Measurements from ENCODE around the gene TTLL9.

The TTLL9 gene

DNA sequence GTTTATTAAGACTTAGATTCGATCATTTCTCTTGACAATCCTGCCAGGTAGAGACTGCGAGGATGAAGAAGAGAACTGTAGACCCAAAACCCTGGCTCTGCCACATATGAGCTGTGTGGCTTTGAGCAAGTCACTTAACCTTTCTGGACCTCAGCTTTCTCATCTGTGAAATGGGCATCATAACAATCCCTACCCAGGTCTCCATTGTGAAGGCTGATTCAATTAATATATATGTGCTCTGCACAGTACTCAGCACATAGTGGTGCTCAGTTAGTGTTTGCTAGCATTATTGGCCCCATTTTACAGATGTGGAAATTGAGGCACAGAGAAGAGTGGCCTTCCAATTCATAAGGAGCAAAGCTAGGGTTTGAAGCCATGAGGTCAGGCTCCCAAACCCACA is 105.4 kb downstream of the TTLL9 start:
- ATAC-seq (no peak), DNase-seq (no peak)
- Mint-ChIP-seq H3K9me3 (no peaks in the 10 kb centered on the region), H3K27me3 (peaks cover 47% of the 10 kb centered on the region), H3K27ac (no peak overlapping the region), H3K4me3 (no peak overlapping the region), H3K4me1 (no peaks in the 10 kb centered on the region)

GRCh38 chr20:31977080-31977479 is 106.6 kb downstream of the TTLL9 start:
- no peak overlapping the region for H3K4me3 Mint-ChIP-seq
- ATAC-seq, result no peak

DNA sequence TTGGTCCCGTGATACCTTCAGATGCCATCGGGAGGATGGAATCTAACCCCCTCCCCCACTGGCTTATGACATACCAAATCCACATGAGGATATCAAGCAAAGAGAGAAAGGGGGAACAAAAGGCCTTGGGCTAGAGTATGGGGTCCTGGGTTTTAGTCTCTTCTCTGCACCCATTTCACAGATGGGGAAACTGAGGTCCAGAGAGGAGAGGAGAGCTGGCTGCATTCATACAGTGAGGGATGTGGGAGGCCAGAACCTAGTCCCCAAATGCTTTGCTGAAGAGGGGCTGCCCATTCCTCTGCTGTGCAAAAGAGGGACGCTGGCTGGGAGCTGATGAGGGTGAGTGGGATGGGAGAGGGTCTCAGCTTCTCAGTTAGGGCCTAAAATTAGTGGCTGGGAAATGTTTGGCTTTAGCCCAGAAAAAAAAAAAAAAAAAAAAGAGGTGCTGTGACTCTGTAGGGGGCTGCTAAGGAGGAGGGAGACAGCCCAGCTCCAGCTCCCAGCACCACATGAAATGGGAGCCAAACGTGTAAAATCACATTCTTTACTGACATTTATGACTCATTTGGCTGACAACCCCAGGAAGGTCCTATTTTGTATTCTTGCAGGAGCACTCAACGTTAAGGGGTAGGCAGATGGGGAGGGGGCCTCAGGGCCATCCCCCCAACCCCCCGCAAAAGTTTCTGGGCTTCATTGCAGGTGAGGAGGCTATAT is 109.4 kb downstream of the TTLL9 start:
- no peaks in the 10 kb centered on the region for H3K9me3 Mint-ChIP-seq

More at GRCh38 chr20:31977080-31977479, 106.6 kb downstream of the TTLL9 start:
- H3K27me3 Mint-ChIP-seq, result peaks cover 48% of the 10 kb centered on the region
- no peaks in the 10 kb centered on the region for H3K4me1 Mint-ChIP-seq
- no peak for DNase-seq
- H3K27ac Mint-ChIP-seq, result no peak overlapping the region
- no peaks in the 10 kb centered on the region for H3K9me3 Mint-ChIP-seq

GRCh38 chr20:31981784-31982183 is 111.3 kb downstream of the TTLL9 start:
- H3K9me3 Mint-ChIP-seq, result no peaks in the 10 kb centered on the region
- no peak for ATAC-seq
- no peak for DNase-seq
- no peak overlapping the region for H3K4me3 Mint-ChIP-seq
- H3K27ac Mint-ChIP-seq, result no peak overlapping the region
- peaks cover 19% of the 10 kb centered on the region for H3K27me3 Mint-ChIP-seq
- no peaks in the 10 kb centered on the region for H3K4me1 Mint-ChIP-seq

More for the DNA sequence above, 109.4 kb downstream of the TTLL9 start:
- ATAC-seq (no peak), DNase-seq (no peak)
- Mint-ChIP-seq H3K4me3 (no peak overlapping the region), H3K27me3 (peaks cover 32% of the 10 kb centered on the region), H3K27ac (no peak overlapping the region), H3K4me1 (no peaks in the 10 kb centered on the region)

DNA sequence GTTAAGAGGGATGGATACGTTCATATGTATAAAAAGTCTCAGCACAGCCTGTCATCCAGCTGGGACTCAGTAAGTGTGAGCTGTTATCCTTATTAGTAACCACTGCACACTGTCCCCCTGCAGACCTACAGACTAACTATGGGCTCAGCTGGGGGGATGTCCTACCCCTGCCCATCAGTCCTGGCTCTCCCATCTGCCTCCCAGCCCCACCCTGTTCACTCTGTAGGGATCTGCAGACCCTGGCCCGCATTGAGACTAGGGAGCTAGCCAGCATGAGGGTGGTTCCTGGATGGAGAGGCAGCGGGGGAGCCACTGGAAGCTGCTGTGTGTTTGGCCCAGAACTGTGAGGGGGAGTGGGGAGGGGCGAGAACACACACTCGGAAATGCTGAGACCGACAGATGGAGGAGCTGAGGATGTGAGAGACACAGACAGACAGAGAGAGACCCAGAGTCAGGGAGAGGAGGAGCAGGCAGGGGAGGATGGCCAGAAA is 114.6 kb downstream of the TTLL9 start:
- Mint-ChIP-seq H3K27ac (no peak overlapping the region), H3K9me3 (no peaks in the 10 kb centered on the region)

GRCh38 chr20:31987744-31988143 is 117.3 kb downstream of the TTLL9 start:
- ATAC-seq (no peak), DNase-seq (no peak)
- peaks cover 9% of the 10 kb centered on the region for H3K27me3 Mint-ChIP-seq
- H3K4me1 Mint-ChIP-seq, result peaks cover 9% of the 10 kb centered on the region
- peak overlapping the region in 1 of 2 donors; percentile 25 for H3K27ac Mint-ChIP-seq
- H3K9me3 Mint-ChIP-seq, result no peaks in the 10 kb centered on the region
- no peak overlapping the region for H3K4me3 Mint-ChIP-seq

More for the DNA sequence above, 114.6 kb downstream of the TTLL9 start:
- DNase-seq (no peak), ATAC-seq (no peak)
- Mint-ChIP-seq H3K4me1 (peaks cover 9% of the 10 kb centered on the region), H3K4me3 (no peak overlapping the region), H3K27me3 (peaks cover 16% of the 10 kb centered on the region)

DNA sequence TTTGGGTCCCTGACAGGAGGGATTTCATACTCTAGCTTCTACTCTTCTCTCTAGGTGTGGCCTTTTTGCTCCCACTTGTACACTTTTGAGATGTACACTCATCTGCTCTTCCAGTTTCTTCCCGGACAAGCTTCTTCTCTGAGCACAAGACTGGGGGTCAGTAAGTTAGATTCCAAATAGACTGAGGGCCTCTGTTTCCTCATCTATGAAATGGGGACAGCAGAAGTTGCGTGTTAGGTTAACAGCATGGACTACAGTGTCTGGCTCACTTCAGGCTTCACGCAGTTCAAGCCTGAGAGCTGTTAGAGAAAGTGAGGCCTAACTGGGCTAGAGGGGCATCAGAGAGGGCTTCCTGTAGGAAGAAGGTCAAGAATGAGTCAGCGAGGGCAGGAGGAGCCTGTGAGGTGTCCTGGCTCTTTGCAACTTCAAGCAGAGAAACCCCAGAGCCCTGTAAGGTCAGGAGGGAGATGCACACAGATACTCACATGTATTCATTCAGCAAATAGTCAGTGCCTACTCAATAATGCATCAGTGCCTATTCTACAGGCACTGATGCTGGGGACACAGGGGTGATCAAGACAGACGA is 118.1 kb downstream of the TTLL9 start:
- Mint-ChIP-seq H3K27me3 (peaks cover 9% of the 10 kb centered on the region), H3K4me1 (peaks cover 9% of the 10 kb centered on the region), H3K9me3 (no peaks in the 10 kb centered on the region), H3K4me3 (no peak overlapping the region), H3K27ac (no peak overlapping the region)
- DNase-seq, result no peak
- ATAC-seq, result no peak

DNA sequence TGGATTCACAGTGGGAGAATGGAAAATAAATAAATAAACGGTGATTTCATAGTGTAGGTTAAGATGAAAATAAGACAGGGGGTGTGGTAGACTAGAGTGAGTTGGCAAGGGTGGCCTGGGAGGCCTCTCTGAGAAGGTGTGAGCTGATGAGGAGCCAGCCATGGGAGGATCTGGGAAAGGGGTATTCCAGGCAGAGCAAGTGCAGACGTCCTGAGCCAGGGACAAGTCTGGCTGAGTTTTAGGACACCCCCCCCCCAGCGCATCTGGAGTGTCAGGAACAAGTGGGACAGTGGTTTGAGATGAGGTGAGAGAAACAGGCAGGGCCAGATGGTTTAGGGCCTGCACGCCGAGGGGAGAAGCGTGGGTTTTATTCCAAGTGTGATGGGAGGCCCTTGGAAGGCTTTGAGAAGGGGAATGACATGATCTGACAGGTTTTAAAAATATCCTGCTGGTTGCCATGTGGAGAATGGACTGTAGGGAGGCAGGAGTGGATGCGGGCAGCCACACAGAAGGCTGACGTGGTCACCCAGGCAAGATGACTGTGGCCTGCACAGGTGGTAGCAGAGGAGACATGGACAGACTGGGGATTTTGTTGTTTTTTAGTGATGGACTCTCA is 118.7 kb downstream of the TTLL9 start:
- peak overlapping the region in 1 of 2 donors; percentile 76 for H3K27ac Mint-ChIP-seq
- no peak for DNase-seq
- H3K4me3 Mint-ChIP-seq, result no peak overlapping the region

DNA sequence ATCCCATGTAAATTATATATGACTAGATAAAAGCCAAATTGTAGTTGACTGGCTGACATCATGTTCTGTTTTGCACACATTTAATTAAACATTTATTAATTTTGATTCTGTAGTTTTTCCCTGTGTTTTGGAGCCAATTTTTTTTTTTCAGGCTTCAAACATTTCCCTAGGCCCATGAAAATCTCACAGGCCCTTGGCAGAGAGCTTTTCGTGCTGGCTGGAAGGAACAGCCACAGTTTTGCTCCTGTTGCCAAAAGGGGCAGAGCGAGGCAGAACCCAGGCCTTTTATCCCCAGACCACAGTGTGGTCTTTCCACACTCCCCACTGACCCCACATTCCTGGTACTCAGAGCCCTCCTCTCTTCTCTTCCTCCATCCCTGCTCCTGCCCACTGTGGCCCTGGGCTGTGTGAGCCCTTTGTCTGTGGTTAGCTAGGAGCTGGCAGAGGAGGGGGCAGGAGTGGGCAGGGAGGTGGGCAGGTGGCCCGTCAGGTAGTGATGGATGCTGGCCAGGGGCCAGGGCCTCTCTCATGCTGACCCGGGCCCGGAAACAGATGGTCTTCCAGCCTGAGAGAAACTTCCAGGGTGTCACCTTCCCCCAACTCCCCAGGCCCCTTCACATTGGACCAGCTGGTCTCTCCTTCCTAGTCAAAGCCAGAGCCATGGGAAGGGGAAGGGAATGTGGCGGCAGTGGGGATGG is 120.4 kb downstream of the TTLL9 start:
- ATAC-seq (no peak), DNase-seq (no peak)
- peaks cover 31% of the 10 kb centered on the region for H3K27me3 Mint-ChIP-seq
- no peak overlapping the region for H3K4me3 Mint-ChIP-seq
- peaks cover 16% of the 10 kb centered on the region for H3K4me1 Mint-ChIP-seq
- H3K27ac Mint-ChIP-seq, result no peak overlapping the region
- no peaks in the 10 kb centered on the region for H3K9me3 Mint-ChIP-seq

More for the DNA sequence above, 118.7 kb downstream of the TTLL9 start:
- ATAC-seq, result no peak
- Mint-ChIP-seq H3K9me3 (no peaks in the 10 kb centered on the region), H3K27me3 (peaks cover 15% of the 10 kb centered on the region), H3K4me1 (peaks cover 9% of the 10 kb centered on the region)

- H3K4me3 Mint-ChIP-seq, result no peak overlapping the region
- DNase-seq (no peak), ATAC-seq (no peak)
- no peaks in the 10 kb centered on the region for H3K9me3 Mint-ChIP-seq
- H3K4me1 Mint-ChIP-seq, result peaks cover 21% of the 10 kb centered on the region
- peaks cover 36% of the 10 kb centered on the region for H3K27me3 Mint-ChIP-seq
- no peak overlapping the region for H3K27ac Mint-ChIP-seq
Observed at GRCh38 chr20:31991339-31991705, 120.9 kb downstream of the TTLL9 start.

- peaks cover 21% of the 10 kb centered on the region for H3K4me1 Mint-ChIP-seq
- no peak for DNase-seq
- H3K27me3 Mint-ChIP-seq, result peaks cover 44% of the 10 kb centered on the region
- H3K27ac Mint-ChIP-seq, result no peak overlapping the region
- no peak overlapping the region for H3K4me3 Mint-ChIP-seq
- no peak for ATAC-seq
- no peaks in the 10 kb centered on the region for H3K9me3 Mint-ChIP-seq
Observed at GRCh38 chr20:31992086-31992485, 121.7 kb downstream of the TTLL9 start.
